Fibroblast of lung (primary cell): ENCODE results near the gene SGCD. TPM values are rescaled to one million over a fixed set of nuclear protein-coding genes. Genes with fewer than 3 reads are reported as not detected.

Source experiments
- DNase-seq, 2 donors: peaks; one replicate each; pipeline versions ENCODE4 v3.0.0 to v3.0.0-alpha.2; 2010; ENCODE audit warnings: low read depth in 2 of 2
- H2AFZ ChIP-seq: 2 replicates; pipeline ENCODE4 v1.5.1; 2012; ENCODE audit warnings: low read length, control low read depth, inconsistent platforms
- H3K27ac ChIP-seq: 2 replicates; pipeline ENCODE4 v1.5.1; 2011; ENCODE audit warnings: low read length, control low read depth; ENCODE audit not compliant: insufficient read depth
- H3K27me3 ChIP-seq: 2 replicates; pipeline ENCODE4 v1.5.1; 2011; ENCODE audit warnings: mild to moderate bottlenecking, low read length; ENCODE audit not compliant: control insufficient read depth, insufficient read depth
- H3K36me3 ChIP-seq: 2 replicates; pipeline ENCODE4 v1.5.1; 2011; ENCODE audit warnings: low read length; ENCODE audit not compliant: control insufficient read depth, insufficient read depth
- H3K4me1 ChIP-seq: 2 replicates; pipeline ENCODE4 v1.5.1; 2011; ENCODE audit warnings: low read length; ENCODE audit not compliant: control insufficient read depth, insufficient read depth; ENCODE audit errors: extremely low read depth
- H3K4me2 ChIP-seq: 2 replicates; pipeline ENCODE4 v1.5.1; 2011; ENCODE audit warnings: low read length, control low read depth; ENCODE audit not compliant: insufficient read depth; ENCODE audit errors: extremely low read depth
- H3K4me3 ChIP-seq, 4 experiments: fragments of 200-600 bp in 1 of 4; sonication (generic) in 1 of 4; replicated peaks in 1 of 4; 2 replicates each; pipeline ENCODE4 v1.5.1; 2011 to 2016; ENCODE audit warnings: low read length in 4 of 4, low read depth in 3 of 4, mild to moderate bottlenecking in 3 of 4, control low read depth in 2 of 4, inconsistent platforms in 1 of 4, mixed read lengths in 1 of 4; ENCODE audit not compliant: insufficient read depth in 1 of 4; ENCODE audit errors: control extremely low read depth in 1 of 4
- H3K79me2 ChIP-seq: 2 replicates; pipeline ENCODE4 v1.5.1; 2012; ENCODE audit warnings: mild to moderate bottlenecking, low read length, inconsistent platforms; ENCODE audit not compliant: control insufficient read depth, insufficient read depth
- H3K9ac ChIP-seq: 2 replicates; pipeline ENCODE4 v1.5.1; 2011; ENCODE audit warnings: mild to moderate bottlenecking, low read length, control low read depth; ENCODE audit not compliant: insufficient read depth
- H3K9me3 ChIP-seq: 2 replicates; pipeline ENCODE4 v1.5.1; 2012; ENCODE audit warnings: low read depth, low read length; ENCODE audit not compliant: control insufficient read depth, insufficient read depth
- H4K20me1 ChIP-seq: 2 replicates; pipeline ENCODE4 v1.5.1; 2011; ENCODE audit warnings: low read length; ENCODE audit not compliant: control insufficient read depth, insufficient read depth; ENCODE audit errors: extremely low read depth
- EZH2 ChIP-seq: IDR thresholded peaks from 2 replicates; pipeline ENCODE4 v1.5.1; 2012; ENCODE audit warnings: low read length, control low read depth, mild to moderate bottlenecking; ENCODE audit errors: missing control alignments
- polyA plus RNA-seq, 2 donors: library from polyadenylated mRNA; depleted of rRNA in 1 of 2; stranded (reverse) in 1 of 2; unstranded in 1 of 2; fragments of >200 nt; gene quantifications; 2 replicates each; pipeline ENCODE4 v1.2.1, GENCODE V29; 2011 to 2012; ENCODE audit warnings: missing spikeins in 1 of 2
- total RNA-seq: library from RNA; depleted of rRNA; stranded (reverse); fragments of >200 nt; gene quantifications from 2 replicates; pipeline ENCODE4 v1.2.1, GENCODE V29; 2014
- TF ChIP-seq, protein P1 (sequence below), 2 donors: IDR thresholded peaks in 1 of 2; conservative IDR thresholded peaks in 1 of 2; 1 replicate in 1 of 2; 2 replicates in 1 of 2; pipeline ENCODE4 v1.5.1; 2011 to 2012; ENCODE audit warnings: low read length in 2 of 2, control low read depth in 1 of 2, inconsistent platforms in 1 of 2, low read depth in 1 of 2, mild to moderate bottlenecking in 1 of 2

SGCD gene
- total and polyA plus RNA-seq, 2 donors (not counting 1 experiment from before 2014, with no cell fraction given) = 13.3 to 67.5 TPM

DNA sequence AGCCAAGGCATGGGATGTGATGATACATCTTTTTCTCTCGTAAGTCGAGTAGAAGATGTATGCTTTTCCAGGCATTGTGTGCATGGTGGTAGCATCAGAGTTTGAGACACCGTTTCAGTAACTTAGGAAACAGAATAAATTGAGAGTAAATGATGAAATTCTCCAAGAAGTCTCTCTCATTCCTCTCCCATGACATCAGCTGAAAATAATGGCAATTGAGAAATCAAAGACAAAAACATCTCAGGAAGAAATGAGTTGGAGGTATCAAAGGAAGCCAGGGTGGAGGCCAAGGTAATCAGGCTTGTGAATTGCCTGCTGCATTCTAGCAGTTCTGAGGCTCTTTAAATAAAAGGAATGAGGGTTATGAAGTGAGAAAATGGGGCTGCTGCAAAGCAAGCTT lies 53.9 kb downstream of the SGCD start:
- H3K4me3 ChIP-seq = no peak overlapping the region
- H3K27ac ChIP-seq = no peak overlapping the region
- H3K9ac ChIP-seq = no peak overlapping the region
- no peak overlapping the region for H3K4me2 ChIP-seq
- no peaks in the 10 kb centered on the region for H3K9me3 ChIP-seq
- TF ChIP-seq EZH2 = no peak
- TF ChIP-seq, protein P1, sequence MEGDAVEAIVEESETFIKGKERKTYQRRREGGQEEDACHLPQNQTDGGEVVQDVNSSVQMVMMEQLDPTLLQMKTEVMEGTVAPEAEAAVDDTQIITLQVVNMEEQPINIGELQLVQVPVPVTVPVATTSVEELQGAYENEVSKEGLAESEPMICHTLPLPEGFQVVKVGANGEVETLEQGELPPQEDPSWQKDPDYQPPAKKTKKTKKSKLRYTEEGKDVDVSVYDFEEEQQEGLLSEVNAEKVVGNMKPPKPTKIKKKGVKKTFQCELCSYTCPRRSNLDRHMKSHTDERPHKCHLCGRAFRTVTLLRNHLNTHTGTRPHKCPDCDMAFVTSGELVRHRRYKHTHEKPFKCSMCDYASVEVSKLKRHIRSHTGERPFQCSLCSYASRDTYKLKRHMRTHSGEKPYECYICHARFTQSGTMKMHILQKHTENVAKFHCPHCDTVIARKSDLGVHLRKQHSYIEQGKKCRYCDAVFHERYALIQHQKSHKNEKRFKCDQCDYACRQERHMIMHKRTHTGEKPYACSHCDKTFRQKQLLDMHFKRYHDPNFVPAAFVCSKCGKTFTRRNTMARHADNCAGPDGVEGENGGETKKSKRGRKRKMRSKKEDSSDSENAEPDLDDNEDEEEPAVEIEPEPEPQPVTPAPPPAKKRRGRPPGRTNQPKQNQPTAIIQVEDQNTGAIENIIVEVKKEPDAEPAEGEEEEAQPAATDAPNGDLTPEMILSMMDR (conservative IDR thresholded peaks at IDR 0.05 in 1 of 2, IDR thresholded peaks at IDR 0.05 in 1 of 2; ENCODE audit: low read depth in 1 of 2, low read length in 2 of 2) = no peak
- H3K36me3 ChIP-seq = no peaks in the 10 kb centered on the region
- no peaks in the 10 kb centered on the region for H3K27me3 ChIP-seq
- H3K79me2 ChIP-seq = no peaks in the 10 kb centered on the region
- DNase-seq = peak; percentile 74 to 76
- H3K4me1 ChIP-seq = peaks cover 2% of the 10 kb centered on the region
- H4K20me1 ChIP-seq = no peaks in the 10 kb centered on the region
- H2AFZ ChIP-seq = no peak overlapping the region

DNA sequence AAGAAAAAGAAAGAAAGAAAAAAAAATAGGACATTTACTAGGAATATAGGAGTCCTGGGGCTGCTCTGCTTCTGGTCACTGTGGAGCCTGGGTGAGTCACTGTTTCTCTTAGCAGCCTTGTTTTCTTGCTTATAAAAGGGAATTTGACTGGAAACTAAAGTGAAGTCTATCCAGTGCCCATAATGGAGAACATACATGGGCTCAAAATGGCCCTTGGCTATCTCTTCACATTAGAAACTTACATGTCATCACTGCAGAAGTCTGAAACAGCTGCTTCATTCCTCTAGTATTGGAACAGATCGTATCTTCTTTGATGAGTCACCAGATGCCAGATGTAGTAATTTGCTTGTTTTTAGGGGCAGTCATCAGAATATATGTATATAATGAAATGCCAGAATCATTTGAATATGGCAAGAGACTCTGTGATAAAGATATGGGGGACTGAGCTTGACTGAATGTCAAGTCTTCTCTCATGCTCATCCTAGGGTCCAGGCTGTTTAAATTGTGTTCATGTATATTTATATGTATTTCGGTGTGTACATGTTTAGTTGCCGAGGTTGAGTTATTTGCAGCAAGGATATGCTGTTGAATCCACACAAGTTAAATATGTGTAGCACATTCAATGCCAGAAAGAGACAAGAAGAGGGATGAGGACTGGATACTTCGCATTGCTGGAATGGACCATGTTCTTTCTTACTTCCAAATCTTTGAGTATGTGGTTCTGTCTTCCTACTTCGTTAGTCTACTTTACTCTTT lies 56.7 kb downstream of the SGCD start:
- H3K4me2 ChIP-seq = no peak overlapping the region

DNA sequence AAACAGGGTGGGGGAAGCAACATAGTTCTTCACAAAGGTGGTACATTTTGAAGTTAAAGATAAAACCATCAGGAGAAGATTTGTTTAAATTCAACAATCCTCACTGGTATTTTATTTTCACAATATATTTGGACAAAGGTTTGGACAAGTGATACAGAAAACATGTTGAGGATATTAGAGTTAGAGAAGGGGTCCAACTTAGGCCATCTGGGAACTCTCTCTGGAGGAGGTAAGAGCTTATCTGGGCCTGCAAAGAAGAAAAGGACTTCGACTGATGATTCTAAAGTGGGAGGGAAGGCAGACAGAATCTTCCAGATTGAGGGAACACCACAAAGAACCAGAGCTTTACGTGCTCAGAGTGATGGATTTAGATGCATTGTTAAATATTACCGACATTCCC lies 58.5 kb downstream of the SGCD start:
- DNase-seq = no peak
- Histone ChIP-seq H3K27ac (no peak overlapping the region), H3K4me1 (peaks cover 2% of the 10 kb centered on the region), H3K4me3 (no peak overlapping the region), H3K9ac (no peak overlapping the region), H3K9me3 (no peaks in the 10 kb centered on the region), H4K20me1 (no peaks in the 10 kb centered on the region), H3K4me2 (no peak overlapping the region), H3K27me3 (no peaks in the 10 kb centered on the region), H2AFZ (no peak overlapping the region), H3K79me2 (no peaks in the 10 kb centered on the region), H3K36me3 (no peaks in the 10 kb centered on the region)
- TF ChIP-seq, protein P1 (conservative IDR thresholded peaks at IDR 0.05 in 1 of 2, IDR thresholded peaks at IDR 0.05 in 1 of 2; ENCODE audit: low read depth in 1 of 2, low read length in 2 of 2) = no peak
- TF ChIP-seq EZH2 = no peak

More for the DNA sequence above, 56.7 kb downstream of the SGCD start:
- H3K9me3 ChIP-seq = no peaks in the 10 kb centered on the region
- no peak overlapping the region for H3K4me3 ChIP-seq
- H3K27ac ChIP-seq = no peak overlapping the region
- no peaks in the 10 kb centered on the region for H3K36me3 ChIP-seq
- peaks cover 2% of the 10 kb centered on the region for H3K4me1 ChIP-seq
- no peaks in the 10 kb centered on the region for H3K27me3 ChIP-seq
- TF ChIP-seq, protein P1 (conservative IDR thresholded peaks at IDR 0.05 in 1 of 2, IDR thresholded peaks at IDR 0.05 in 1 of 2; ENCODE audit: low read depth in 1 of 2, low read length in 2 of 2) = no peak
- TF ChIP-seq EZH2 = no peak
- peak; percentile 59 to 87 for DNase-seq
- no peaks in the 10 kb centered on the region for H4K20me1 ChIP-seq
- no peak overlapping the region for H2AFZ ChIP-seq
- H3K9ac ChIP-seq = no peak overlapping the region
- H3K79me2 ChIP-seq = no peaks in the 10 kb centered on the region
